Caki2 (cell line): ENCODE measurements around the gene LDLRAD3. TPM values are rescaled to one million over a fixed set of nuclear protein-coding genes. Genes with fewer than 3 reads are reported as not detected.

Experiments used
- DNase-seq: peaks from one replicate; pipeline ENCODE4 v3.0.0-alpha.2; 2015; ENCODE audit warnings: low read depth
- in situ Hi-C: cut with HindIII; loops from 2 replicates; pipeline ENCODE4 v1.10.0; 2016; ENCODE audit warnings: low sequenced_read_pairs, low pct_unique_long_range_greater_than_20kb, mixed read lengths
- total RNA-seq: library from RNA; depleted of rRNA; stranded (reverse); fragments of >200 nt; shearing (Covaris generic); gene quantifications from 2 replicates; pipeline ENCODE4 v1.2.3, GENCODE V29; 2014; ENCODE audit warnings: low replicate concordance

The LDLRAD3 gene
- total RNA-seq, 1 experiment from 2014 or later = 1.9 TPM

- no peak for DNase-seq
- in situ Hi-C loops = no loop called here
These were observed 104.8 kb downstream of the LDLRAD3 start for GRCh38 chr11:36048496-36049247.

GRCh38 chr11:36051235-36052144 is 107.6 kb downstream of the LDLRAD3 start:
- DNase-seq = no peak
- in situ Hi-C loops = no loop called here

GRCh38 chr11:36053281-36053680 is 109.4 kb downstream of the LDLRAD3 start:
- in situ Hi-C loops = no loop called here

GRCh38 chr11:36053862-36054261 is 110.0 kb downstream of the LDLRAD3 start:
- in situ Hi-C loops = no loop called here
- DNase-seq = no peak

More at GRCh38 chr11:36053281-36053680, 109.4 kb downstream of the LDLRAD3 start:
- DNase-seq = no peak

GRCh38 chr11:36054628-36055027 is 110.8 kb downstream of the LDLRAD3 start:
- in situ Hi-C loops = no loop called here
- DNase-seq = no peak

GRCh38 chr11:36056160-36056751 is 112.4 kb downstream of the LDLRAD3 start:
- in situ Hi-C loops = no loop called here
- no peak for DNase-seq

- in situ Hi-C loops = no loop called here
- DNase-seq = no peak
These were observed 113.6 kb downstream of the LDLRAD3 start for GRCh38 chr11:36057379-36058042.

- in situ Hi-C loops = no loop called here
- DNase-seq = no peak
These were observed 115.8 kb downstream of the LDLRAD3 start for GRCh38 chr11:36059660-36060059.

- in situ Hi-C loops = no loop called here
- DNase-seq = no peak
These were observed 117.1 kb downstream of the LDLRAD3 start for GRCh38 chr11:36060926-36061325.

GRCh38 chr11:36061471-36061870 is 117.6 kb downstream of the LDLRAD3 start:
- in situ Hi-C loops = no loop called here
- DNase-seq = no peak

- DNase-seq = no peak
- in situ Hi-C loops = no loop called here
These were observed 119.0 kb downstream of the LDLRAD3 start for GRCh38 chr11:36062796-36063365.

- DNase-seq = no peak
- in situ Hi-C loops = no loop called here
These were observed 121.6 kb downstream of the LDLRAD3 start for GRCh38 chr11:36065436-36065835.

GRCh38 chr11:36066891-36067290 is 123.0 kb downstream of the LDLRAD3 start:
- in situ Hi-C loops = no loop called here

GRCh38 chr11:36069576-36070212 is 125.8 kb downstream of the LDLRAD3 start:
- in situ Hi-C loops = no loop called here
- no peak for DNase-seq

More at GRCh38 chr11:36066891-36067290, 123.0 kb downstream of the LDLRAD3 start:
- no peak for DNase-seq

- no peak for DNase-seq
These were observed 126.5 kb downstream of the LDLRAD3 start for GRCh38 chr11:36070213-36070953.

GRCh38 chr11:36070954-36071330 is 127.1 kb downstream of the LDLRAD3 start:
- in situ Hi-C loops = no loop called here
- no peak for DNase-seq

More at GRCh38 chr11:36070213-36070953, 126.5 kb downstream of the LDLRAD3 start:
- in situ Hi-C loops = no loop called here

- DNase-seq = no peak
- in situ Hi-C loops = no loop called here
These were observed 128.1 kb downstream of the LDLRAD3 start for GRCh38 chr11:36071917-36072500.
